ENCODE measurements around the gene SMIM22. TPM values are rescaled to one million over a fixed set of nuclear protein-coding genes. Genes with fewer than 3 reads are reported as not detected.

SMIM22 gene
- total and polyA plus RNA-seq, 11 donors, result not detected

- TF ChIP-seq CTCF (IDR thresholded peaks at IDR 0.05) (no peak), POLR2A (IDR thresholded peaks at IDR 0.05) (no peak)
- WGBS, 4 donors, result 65 to 73% (median 67%) methylated on average over 9 of the region's 9 CpGs
- H3K4me1 ChIP-seq, result no peaks in the 10 kb centered on the region
- intact Hi-C loops (cut with DNase I), result no loop called here
- ATAC-seq, result no peak
- H3K36me3 ChIP-seq, result no peaks in the 10 kb centered on the region
- DNase-seq, result no peak
- no peaks in the 10 kb centered on the region for H3K27me3 ChIP-seq
- H3K9me3 ChIP-seq, result no peaks in the 10 kb centered on the region
- H3K27ac ChIP-seq, result no peak overlapping the region
- no peak overlapping the region for H3K4me3 ChIP-seq
Observed at GRCh38 chr16:4788489-4788889, 6.7 kb upstream of the SMIM22 start.

GRCh38 chr16:4788910-4789309, 6.3 kb upstream of the SMIM22 start:
- H3K36me3 ChIP-seq, result no peaks in the 10 kb centered on the region
- TF ChIP-seq CTCF (IDR thresholded peaks at IDR 0.05) (no peak), POLR2A (IDR thresholded peaks at IDR 0.05) (no peak)
- ATAC-seq (no peak), DNase-seq (no peak)
- intact Hi-C loops (cut with DNase I), result no loop called here
- H3K9me3 ChIP-seq, result no peaks in the 10 kb centered on the region
- H3K27me3 ChIP-seq, result no peaks in the 10 kb centered on the region
- no peak overlapping the region for H3K27ac ChIP-seq
- no peak overlapping the region for H3K4me3 ChIP-seq
- 77 to 84% (median 81%) methylated on average over 7 of the region's 7 CpGs for WGBS, 4 donors
- no peaks in the 10 kb centered on the region for H3K4me1 ChIP-seq

- no peaks in the 10 kb centered on the region for H3K36me3 ChIP-seq
- no peak overlapping the region for H3K4me3 ChIP-seq
- DNase-seq (no peak), ATAC-seq (no peak)
- no peaks in the 10 kb centered on the region for H3K27me3 ChIP-seq
- H3K4me1 ChIP-seq, result no peaks in the 10 kb centered on the region
- WGBS, 4 donors, result 84 to 91% (median 87%) methylated on average over 10 of the region's 10 CpGs
- no peak overlapping the region for H3K27ac ChIP-seq
- intact Hi-C loops (cut with DNase I), result no loop called here
- TF ChIP-seq CTCF (IDR thresholded peaks at IDR 0.05) (no peak), POLR2A (IDR thresholded peaks at IDR 0.05) (no peak)
- H3K9me3 ChIP-seq, result no peaks in the 10 kb centered on the region
Observed at GRCh38 chr16:4790261-4790660, 4.9 kb upstream of the SMIM22 start.

GRCh38 chr16:4790871-4791270, 4.3 kb upstream of the SMIM22 start:
- Histone ChIP-seq H3K9me3 (no peaks in the 10 kb centered on the region), H3K4me1 (no peaks in the 10 kb centered on the region), H3K27me3 (no peaks in the 10 kb centered on the region), H3K27ac (no peak overlapping the region), H3K36me3 (peaks cover 0 to 1% (median 0%) of the 10 kb centered on the region in 9 donors), H3K4me3 (no peak overlapping the region)
- intact Hi-C loops (cut with DNase I), result no loop called here
- ATAC-seq (no peak), DNase-seq (no peak)
- TF ChIP-seq CTCF (IDR thresholded peaks at IDR 0.05), result no peak
- 57 to 64% (median 60%) methylated on average over 10 of the region's 10 CpGs for WGBS, 4 donors
